PC-9 (cell line): ENCODE results near the gene IFNA1. TPM values are rescaled to one million over a fixed set of nuclear protein-coding genes. Genes with fewer than 3 reads are reported as not detected.

Experiments used
- BruUV-seq: library from RNA; stranded (reverse); fragments of 400-500 nt; replicated peaks from 2 replicates; lab custom pipeline; 2021; lab: Mats Ljungman, UMichigan
- CTCF ChIA-PET: fragments of 300-600 bp; sonication (Branson Sonifier 250); formaldehyde crosslinking; loops from one replicate; lab custom pipeline; 2022; ENCODE audit warnings: antibody characterized with exemption; lab: Charles Lee
- POLR2A ChIA-PET: fragments of 300-600 bp; sonication (Branson Sonifier 250); formaldehyde crosslinking; loops from one replicate; lab custom pipeline; 2022; ENCODE audit warnings: antibody characterized with exemption; ENCODE audit not compliant: unreplicated experiment; lab: Charles Lee
- DNase-seq, 2 experiments: peaks; one replicate each; pipeline versions ENCODE4 v3.0.0 to v3.0.0-alpha.2; 2015 to 2022; ENCODE audit warnings: mixed read lengths in 1 of 2
- H2AFZ ChIP-seq: fragments of 200-600 bp; sonication (generic); 2 replicates; pipeline ENCODE4 v1.8.1; 2017; ENCODE audit warnings: antibody characterized with exemption
- H3F3A ChIP-seq: fragments of 200-600 bp; sonication (generic); 2 replicates; pipeline ENCODE4 v1.8.1; 2017; ENCODE audit warnings: antibody characterized with exemption, mild to moderate bottlenecking, low read depth; ENCODE audit not compliant: insufficient read depth
- H3K27ac ChIP-seq: fragments of 200-600 bp; sonication (generic); 2 replicates; pipeline ENCODE4 v1.6.1; 2016; ENCODE audit warnings: mixed run types
- H3K27me3 ChIP-seq: fragments of 200-600 bp; sonication (generic); 2 replicates; pipeline ENCODE4 v1.6.1; 2016; ENCODE audit warnings: low read depth, mixed run types; ENCODE audit not compliant: insufficient read depth
- H3K36me3 ChIP-seq: fragments of 200-600 bp; sonication (generic); 2 replicates; pipeline ENCODE4 v1.6.1; 2016; ENCODE audit warnings: low read depth, mixed run types
- H3K4me1 ChIP-seq: fragments of 200-600 bp; sonication (generic); replicated peaks from 2 replicates; pipeline ENCODE4 v1.6.1; 2016; ENCODE audit warnings: mixed run types; ENCODE audit not compliant: insufficient read depth
- H3K4me2 ChIP-seq: fragments of 200-600 bp; sonication (generic); 2 replicates; pipeline ENCODE4 v1.6.1; 2017; ENCODE audit warnings: mixed run types
- H3K4me3 ChIP-seq: fragments of 200-600 bp; sonication (generic); 2 replicates; pipeline ENCODE4 v1.6.1; 2016; ENCODE audit warnings: mixed run types
- H3K79me2 ChIP-seq: fragments of 200-600 bp; sonication (generic); 2 replicates; pipeline ENCODE4 v1.6.1; 2017; ENCODE audit warnings: low read depth, mixed run types
- H3K9me2 ChIP-seq: fragments of 200-600 bp; sonication (generic); 2 replicates; pipeline ENCODE4 v1.8.1; 2017; ENCODE audit warnings: mild to moderate bottlenecking; ENCODE audit not compliant: insufficient read depth
- H3K9me3 ChIP-seq: fragments of 200-600 bp; sonication (generic); 2 replicates; pipeline ENCODE4 v1.8.1; 2016; ENCODE audit warnings: low read depth; ENCODE audit not compliant: insufficient read depth
- H4K20me1 ChIP-seq: fragments of 200-600 bp; sonication (generic); 2 replicates; pipeline ENCODE4 v1.8.1; 2017; ENCODE audit not compliant: insufficient read depth
- CTCF ChIP-seq: fragments of 200-600 bp; sonication (generic); conservative IDR thresholded peaks from 2 replicates; pipeline ENCODE4 v1.6.1; 2017; ENCODE audit warnings: mixed run types, antibody characterized with exemption, mild to moderate bottlenecking, moderate library complexity
- EZH2 ChIP-seq: fragments of 200-600 bp; sonication (generic); IDR thresholded peaks from 2 replicates; pipeline ENCODE4 v1.8.0; 2017; ENCODE audit warnings: antibody characterized with exemption, low read depth
- intact Hi-C: fragments of 100-400 bp; cut with micrococcal nuclease; formaldehyde crosslinking; loops from one replicate; pipeline ENCODE4 v1.10.0; 2022; ENCODE audit not compliant: unreplicated experiment
- total RNA-seq: library from RNA; stranded (reverse); gene quantifications from 2 replicates; pipeline ENCODE4 v1.2.3, GENCODE V29; 2021

IFNA1 gene
- total RNA-seq, 1 experiment from 2014 or later, result not detected

GRCh38 chr9:21461377-21461776 is 21.1 kb downstream of the IFNA1 start:
- H3K4me3 ChIP-seq, result no peak overlapping the region
- POLR2A ChIA-PET, result no interaction called here
- no peaks in the 10 kb centered on the region for H3K36me3 ChIP-seq
- no peaks in the 10 kb centered on the region for H3K4me1 ChIP-seq
- H3K79me2 ChIP-seq, result no peaks in the 10 kb centered on the region
- intact Hi-C loops, result loop anchor here (5.0 kb wide), 1 partner anchor 134 kb away; no protein-coding TSS in a partner anchor
- no peak overlapping the region for H3K4me2 ChIP-seq
- no peak overlapping the region for H3K27ac ChIP-seq
- no peaks in the 10 kb centered on the region for H3K9me2 ChIP-seq
- H3K27me3 ChIP-seq, result no peaks in the 10 kb centered on the region
- CTCF ChIA-PET, result interaction anchor here (0.5 kb wide), 1 partner anchor 143 kb away, joined by 12 read pairs; no protein-coding TSS in a partner anchor
- no peak for TF ChIP-seq EZH2
- TF ChIP-seq CTCF, result no peak
- BruUV-seq, result no TSS peak
- H3K9me3 ChIP-seq, result no peaks in the 10 kb centered on the region
- no peaks in the 10 kb centered on the region for H3F3A ChIP-seq
- H2AFZ ChIP-seq, result no peak overlapping the region
- H4K20me1 ChIP-seq, result no peaks in the 10 kb centered on the region
- no peak for DNase-seq

GRCh38 chr9:21465138-21465537 is 24.9 kb downstream of the IFNA1 start:
- ChIA-PET CTCF (no interaction called here), POLR2A (no interaction called here)
- H3F3A ChIP-seq, result no peaks in the 10 kb centered on the region
- H3K4me1 ChIP-seq, result no peaks in the 10 kb centered on the region
- no peaks in the 10 kb centered on the region for H4K20me1 ChIP-seq
- H3K4me2 ChIP-seq, result no peak overlapping the region
- TF ChIP-seq CTCF, result no peak
- TF ChIP-seq EZH2, result no peak
- no peaks in the 10 kb centered on the region for H3K27me3 ChIP-seq
- BruUV-seq, result no TSS peak
- H3K4me3 ChIP-seq, result no peak overlapping the region
- H3K9me2 ChIP-seq, result no peaks in the 10 kb centered on the region
- no peak for DNase-seq
- H2AFZ ChIP-seq, result no peak overlapping the region
- no peak overlapping the region for H3K27ac ChIP-seq
- H3K79me2 ChIP-seq, result no peaks in the 10 kb centered on the region
- H3K9me3 ChIP-seq, result no peaks in the 10 kb centered on the region
- intact Hi-C loops, result no loop called here
- no peaks in the 10 kb centered on the region for H3K36me3 ChIP-seq

GRCh38 chr9:21465859-21466518 is 25.8 kb downstream of the IFNA1 start:
- Histone ChIP-seq H3K4me3 (no peak overlapping the region), H4K20me1 (no peaks in the 10 kb centered on the region), H3K36me3 (no peaks in the 10 kb centered on the region), H3K4me1 (no peaks in the 10 kb centered on the region), H3K79me2 (no peaks in the 10 kb centered on the region), H3K9me2 (no peaks in the 10 kb centered on the region), H3K27me3 (no peaks in the 10 kb centered on the region), H3F3A (no peaks in the 10 kb centered on the region), H3K27ac (no peak overlapping the region), H3K4me2 (no peak overlapping the region), H2AFZ (no peak overlapping the region), H3K9me3 (no peaks in the 10 kb centered on the region)
- POLR2A ChIA-PET, result no interaction called here
- intact Hi-C loops, result loop anchor here (1.0 kb wide), 1 partner anchor 323 kb away; no protein-coding TSS in a partner anchor
- TF ChIP-seq CTCF (peak; percentile 71), EZH2 (no peak)
- CTCF ChIA-PET, result interaction anchor here (0.6 to 1.3 kb wide), 4 partner anchors 31 to 323 kb away, joined by 4 to 7 read pairs (median 5); no protein-coding TSS in a partner anchor
- BruUV-seq, result no TSS peak
- peak; percentile 4 to 51 for DNase-seq
